CD4-positive, alpha-beta T cell treated with Interleukin-15 for 4 hours (primary cell): ENCODE data around the gene TRDMT1.

Experiments used
- DNase-seq: peaks from one replicate; pipeline ENCODE4 v3.0.0-alpha.2; 2020; ENCODE audit warnings: low spot score

The TRDMT1 gene

GRCh38 chr10:17175551-17175950, 25.9 kb downstream of the TRDMT1 start:
- peak; percentile 12 for DNase-seq

- DNase-seq: no peak
These were observed 26.8 kb downstream of the TRDMT1 start for GRCh38 chr10:17174626-17175025.

- no peak for DNase-seq
These were observed 30.3 kb downstream of the TRDMT1 start for GRCh38 chr10:17171141-17171641.

- no peak for DNase-seq
These were observed 31.7 kb downstream of the TRDMT1 start for GRCh38 chr10:17169803-17170202.

GRCh38 chr10:17166699-17167098, 34.8 kb downstream of the TRDMT1 start:
- no peak for DNase-seq

- no peak for DNase-seq
These were observed 38.6 kb downstream of the TRDMT1 start for GRCh38 chr10:17162828-17163227.

GRCh38 chr10:17161775-17162174, 39.7 kb downstream of the TRDMT1 start:
- DNase-seq: no peak

- DNase-seq: no peak
These were observed 44.4 kb downstream of the TRDMT1 start for GRCh38 chr10:17157024-17157423.

- DNase-seq: no peak
These were observed 45.6 kb downstream of the TRDMT1 start for GRCh38 chr10:17155826-17156225.

GRCh38 chr10:17154116-17154515, 47.4 kb downstream of the TRDMT1 start:
- DNase-seq: no peak

GRCh38 chr10:17153321-17153720, 48.2 kb downstream of the TRDMT1 start:
- no peak for DNase-seq

GRCh38 chr10:17151716-17152115, 49.8 kb downstream of the TRDMT1 start:
- DNase-seq: no peak

- DNase-seq: no peak
These were observed 53.5 kb downstream of the TRDMT1 start for GRCh38 chr10:17147884-17148489.

- no peak for DNase-seq
These were observed 54.6 kb downstream of the TRDMT1 start for GRCh38 chr10:17146892-17147291.

- no peak for DNase-seq
These were observed 56.2 kb downstream of the TRDMT1 start for GRCh38 chr10:17145239-17145638.

GRCh38 chr10:17144757-17145156, 56.7 kb downstream of the TRDMT1 start:
- DNase-seq: peak; percentile 34

- no peak for DNase-seq
These were observed 57.4 kb downstream of the TRDMT1 start for GRCh38 chr10:17144032-17144431.

GRCh38 chr10:17143055-17143690, 58.3 kb downstream of the TRDMT1 start:
- no peak for DNase-seq

- DNase-seq: no peak
These were observed 59.8 kb downstream of the TRDMT1 start for GRCh38 chr10:17141504-17142229.

- no peak for DNase-seq
These were observed 61.1 kb downstream of the TRDMT1 start for GRCh38 chr10:17140386-17140761.

- no peak for DNase-seq
These were observed 62.9 kb downstream of the TRDMT1 start for GRCh38 chr10:17138460-17139042.

- no peak for DNase-seq
These were observed 66.7 kb downstream of the TRDMT1 start for GRCh38 chr10:17134737-17135260.

GRCh38 chr10:17134282-17134681, 67.2 kb downstream of the TRDMT1 start:
- DNase-seq: no peak
